Right lobe of liver (tissue), 4 donors: Measurements from ENCODE around the gene CACNA1C.

Experiments
- POLR2A ChIP-seq: fragments of 450-650 bp; IDR thresholded peaks from one replicate; pipeline ENCODE4 v1.6.1; 2017; ENCODE audit warnings: antibody characterized with exemption, mild to moderate bottlenecking
- TF ChIP-seq, protein P1 (sequence below), 4 donors: fragments of 200-600 bp in 3 of 4; fragments of 450-650 bp in 1 of 4; IDR thresholded peaks; one replicate each; pipeline versions ENCODE4 v1.5.1 to v1.8.0; 2016 to 2022; ENCODE audit warnings: antibody characterized with exemption in 4 of 4, mild to moderate bottlenecking in 2 of 4
- donor health status: DM: no; HTN: no; CAD: no.
- donor health status: DM: no; HTN: no; CAD: no.
- donor health status: DM: no; HTN: yes; CAD: no.

DNA sequence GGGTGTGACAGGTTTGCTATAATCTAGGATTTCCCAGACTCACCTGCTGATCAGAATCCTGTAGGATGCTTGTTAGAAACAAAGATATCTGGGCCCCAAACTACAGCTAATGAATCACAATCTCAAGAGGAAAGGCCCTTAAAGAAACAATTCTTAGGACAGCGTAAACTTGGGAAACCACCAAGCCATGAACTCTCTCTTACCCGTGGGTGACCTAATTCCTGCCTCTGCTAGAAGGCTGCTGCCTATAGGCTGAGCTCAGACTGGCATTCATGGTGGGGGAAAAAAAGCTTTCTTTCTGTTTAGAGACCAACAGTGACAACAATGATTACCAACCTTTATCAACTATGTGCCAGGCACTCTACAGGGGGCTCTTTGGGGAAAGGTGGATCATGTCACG lies 528.0 kb downstream of the CACNA1C start:
- TF ChIP-seq, protein P1, sequence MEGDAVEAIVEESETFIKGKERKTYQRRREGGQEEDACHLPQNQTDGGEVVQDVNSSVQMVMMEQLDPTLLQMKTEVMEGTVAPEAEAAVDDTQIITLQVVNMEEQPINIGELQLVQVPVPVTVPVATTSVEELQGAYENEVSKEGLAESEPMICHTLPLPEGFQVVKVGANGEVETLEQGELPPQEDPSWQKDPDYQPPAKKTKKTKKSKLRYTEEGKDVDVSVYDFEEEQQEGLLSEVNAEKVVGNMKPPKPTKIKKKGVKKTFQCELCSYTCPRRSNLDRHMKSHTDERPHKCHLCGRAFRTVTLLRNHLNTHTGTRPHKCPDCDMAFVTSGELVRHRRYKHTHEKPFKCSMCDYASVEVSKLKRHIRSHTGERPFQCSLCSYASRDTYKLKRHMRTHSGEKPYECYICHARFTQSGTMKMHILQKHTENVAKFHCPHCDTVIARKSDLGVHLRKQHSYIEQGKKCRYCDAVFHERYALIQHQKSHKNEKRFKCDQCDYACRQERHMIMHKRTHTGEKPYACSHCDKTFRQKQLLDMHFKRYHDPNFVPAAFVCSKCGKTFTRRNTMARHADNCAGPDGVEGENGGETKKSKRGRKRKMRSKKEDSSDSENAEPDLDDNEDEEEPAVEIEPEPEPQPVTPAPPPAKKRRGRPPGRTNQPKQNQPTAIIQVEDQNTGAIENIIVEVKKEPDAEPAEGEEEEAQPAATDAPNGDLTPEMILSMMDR (IDR thresholded peaks at IDR 0.05) = no peak
- TF ChIP-seq POLR2A = no peak
